Liver (tissue), 9 donors: ENCODE measurements around the gene CYP2U1. TPM values are rescaled to one million over a fixed set of nuclear protein-coding genes. Genes with fewer than 3 reads are reported as not detected.
A peak's percentile ranks its signal among the peaks of the same experiment; 100 is the strongest.

ENCODE experiments used
- DNase-seq: peaks from one replicate; pipeline ENCODE4 v3.0.0-alpha.2; 2017; ENCODE audit warnings: low spot score
- H3K27ac ChIP-seq, 2 donors: one replicate each; pipeline ENCODE4 v1.7.0; 2013; ENCODE audit warnings: inconsistent platforms in 2 of 2, low read length in 2 of 2, control low read depth in 1 of 2, low read depth in 1 of 2, mild to moderate bottlenecking in 1 of 2
- H3K27me3 ChIP-seq, 4 donors: one replicate each; pipeline versions ENCODE4 v1.6.1 to v1.7.0; 2013; ENCODE audit warnings: low read length in 3 of 4, inconsistent platforms in 1 of 4, mild to moderate bottlenecking in 1 of 4, moderate library complexity in 1 of 4; ENCODE audit not compliant: control insufficient read depth in 4 of 4, insufficient read depth in 4 of 4
- H3K36me3 ChIP-seq, 4 donors: one replicate each; pipeline versions ENCODE4 v1.6.1 to v1.7.0; 2013; ENCODE audit warnings: low read length in 3 of 4, mild to moderate bottlenecking in 3 of 4, low read depth in 1 of 4, moderate library complexity in 1 of 4; ENCODE audit not compliant: control insufficient read depth in 4 of 4, insufficient read depth in 3 of 4
- H3K4me1 ChIP-seq, 4 donors: one replicate each; pipeline versions ENCODE4 v1.6.1 to v1.7.0; 2013; ENCODE audit warnings: low read length in 3 of 4, mild to moderate bottlenecking in 3 of 4, moderate library complexity in 1 of 4; ENCODE audit not compliant: control insufficient read depth in 4 of 4, insufficient read depth in 4 of 4
- H3K4me3 ChIP-seq, 3 donors: one replicate each; pipeline versions ENCODE4 v1.6.1 to v1.7.0; 2013; ENCODE audit warnings: low read length in 3 of 3, control low read depth in 1 of 3, low read depth in 1 of 3, mild to moderate bottlenecking in 1 of 3
- H3K9ac ChIP-seq, 2 donors: one replicate each; pipeline ENCODE4 v1.7.0; 2013; ENCODE audit warnings: low read length in 2 of 2, mild to moderate bottlenecking in 2 of 2, moderate library complexity in 2 of 2, control low read depth in 1 of 2, low read depth in 1 of 2
- H3K9me3 ChIP-seq, 4 donors: one replicate each; pipeline versions ENCODE4 v1.6.1 to v1.7.0; 2013; ENCODE audit warnings: low read length in 3 of 4; ENCODE audit not compliant: control insufficient read depth in 4 of 4
- FOXA1 ChIP-seq: IDR thresholded peaks from 2 replicates; pipeline ENCODE4 v1.6.1; 2016; ENCODE audit warnings: antibody characterized with exemption
- FOXA2 ChIP-seq: IDR thresholded peaks from 2 replicates; pipeline ENCODE4 v1.6.1; 2016; ENCODE audit warnings: antibody characterized with exemption
- GABPA ChIP-seq, 2 donors: IDR thresholded peaks in 1 of 2; conservative IDR thresholded peaks in 1 of 2; 2 replicates each; pipeline ENCODE4 v1.6.1; 2016; ENCODE audit warnings: antibody characterized with exemption in 2 of 2, mild to moderate bottlenecking in 1 of 2, moderate library complexity in 1 of 2
- HNF4A ChIP-seq, 2 donors: conservative IDR thresholded peaks; 2 replicates each; pipeline ENCODE4 v1.6.1; 2016; ENCODE audit warnings: antibody characterized with exemption in 2 of 2, mild to moderate bottlenecking in 2 of 2
- HNF4G ChIP-seq: IDR thresholded peaks from 2 replicates; pipeline ENCODE4 v1.6.1; 2016; ENCODE audit warnings: antibody characterized with exemption
- JUND ChIP-seq, 2 donors: IDR thresholded peaks; 2 replicates each; pipeline ENCODE4 v1.6.1; 2016; ENCODE audit warnings: antibody characterized with exemption in 2 of 2
- NR2F2 ChIP-seq: IDR thresholded peaks from 2 replicates; pipeline ENCODE4 v1.6.1; 2016; ENCODE audit warnings: antibody characterized with exemption
- RAD21 ChIP-seq, 2 donors: IDR thresholded peaks; 2 replicates each; pipeline ENCODE4 v1.6.1; 2016; ENCODE audit warnings: antibody characterized with exemption in 2 of 2, mild to moderate bottlenecking in 2 of 2
- RXRA ChIP-seq, 2 donors: IDR thresholded peaks; 2 replicates each; pipeline ENCODE4 v1.6.1; 2017 to 2018; ENCODE audit warnings: antibody characterized with exemption in 2 of 2, mild to moderate bottlenecking in 1 of 2
- SP1 ChIP-seq: IDR thresholded peaks from 2 replicates; pipeline ENCODE4 v1.6.1; 2018; ENCODE audit warnings: antibody characterized with exemption, mild to moderate bottlenecking
- TAF1 ChIP-seq: conservative IDR thresholded peaks from 2 replicates; pipeline ENCODE4 v1.6.1; 2016; ENCODE audit warnings: antibody characterized with exemption, mild to moderate bottlenecking
- YY1 ChIP-seq: IDR thresholded peaks from 2 replicates; pipeline ENCODE4 v1.6.1; 2016; ENCODE audit warnings: antibody characterized with exemption, mild to moderate bottlenecking
- WGBS: extraction: QIAGEN DNeasy Blood & Tissue Kit; methylation state at CpG from one replicate; pipeline ENCODE4 v1.1.7; 2013; 5-methylcytosine and 5-hydroxymethylcytosine counted together
- polyA plus RNA-seq, 2 donors: library from polyadenylated mRNA; stranded (reverse) in 1 of 2; unstranded in 1 of 2; fragments of 200-250 nt in 1 of 2; fragments of >200 nt in 1 of 2; fragmentation: Nextera tagmentation in 1 of 2; extraction: Ambion mirVana in 1 of 2; gene quantifications; one replicate each; pipeline versions ENCODE4 v1.2.1 to v1.2.3, GENCODE V29; 2013 to 2015
- total RNA-seq, 2 donors: library from RNA; depleted of rRNA; stranded (reverse); fragments of >200 nt; gene quantifications; one replicate each; pipeline ENCODE4 v1.2.3, GENCODE V29; 2014
- TF ChIP-seq, protein P1 (sequence below): IDR thresholded peaks from 2 replicates; pipeline ENCODE4 v1.6.1; 2016; ENCODE audit warnings: antibody characterized with exemption
- TF ChIP-seq, protein P2 (sequence below): fragments of 150-350 bp; IDR thresholded peaks from 2 replicates; pipeline ENCODE4 v1.5.1; 2017; ENCODE audit warnings: improper control_type of control experiment, low read depth, low read length; ENCODE audit not compliant: missing input control
- TF ChIP-seq, protein P3 (sequence below): IDR thresholded peaks from 2 replicates; pipeline ENCODE4 v1.6.1; 2016; ENCODE audit warnings: antibody characterized with exemption
- TF ChIP-seq, protein P4 (sequence below): IDR thresholded peaks from 2 replicates; pipeline ENCODE4 v1.6.1; 2016; ENCODE audit warnings: antibody characterized with exemption, mild to moderate bottlenecking
- donor health status: healthy.
- donor health status: healthy.
- donor health status: healthy.
- donor health status: healthy.
- donor health status: healthy.

Gene CYP2U1
- total and polyA plus RNA-seq, 4 donors: 2.0 to 4.9 (median 3.2) TPM

DNA sequence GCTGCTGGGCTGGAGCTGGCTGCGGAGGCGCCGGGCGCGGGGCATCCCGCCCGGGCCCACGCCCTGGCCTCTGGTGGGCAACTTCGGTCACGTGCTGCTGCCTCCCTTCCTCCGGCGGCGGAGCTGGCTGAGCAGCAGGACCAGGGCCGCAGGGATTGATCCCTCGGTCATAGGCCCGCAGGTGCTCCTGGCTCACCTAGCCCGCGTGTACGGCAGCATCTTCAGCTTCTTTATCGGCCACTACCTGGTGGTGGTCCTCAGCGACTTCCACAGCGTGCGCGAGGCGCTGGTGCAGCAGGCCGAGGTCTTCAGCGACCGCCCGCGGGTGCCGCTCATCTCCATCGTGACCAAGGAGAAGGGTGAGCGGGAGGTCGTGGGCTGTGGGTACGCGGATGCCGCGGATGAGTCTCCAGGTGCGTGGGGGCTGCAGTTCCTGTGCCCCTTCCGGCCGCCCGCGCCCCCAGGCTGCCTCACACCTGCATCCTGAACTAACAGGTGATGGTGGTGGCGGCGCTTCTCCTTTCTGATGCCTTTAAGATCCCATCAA lies 499 bp downstream of the CYP2U1 start:
- 8% methylated on average over 45 of the region's 45 CpGs for WGBS
- H3K9me3 ChIP-seq: no peaks in the 10 kb centered on the region
- peak overlapping the region; percentile 49 to 79 (median 72) for H3K4me3 ChIP-seq
- no peak for TF ChIP-seq TAF1
- TF ChIP-seq, protein P1, sequence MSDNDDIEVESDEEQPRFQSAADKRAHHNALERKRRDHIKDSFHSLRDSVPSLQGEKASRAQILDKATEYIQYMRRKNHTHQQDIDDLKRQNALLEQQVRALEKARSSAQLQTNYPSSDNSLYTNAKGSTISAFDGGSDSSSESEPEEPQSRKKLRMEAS: no peak
- H3K27ac ChIP-seq: peak overlapping the region; percentile 88 to 95
- no peaks in the 10 kb centered on the region for H3K27me3 ChIP-seq
- no peak for DNase-seq
- H3K36me3 ChIP-seq: no peaks in the 10 kb centered on the region
- peaks cover 0 to 17% (median 6%) of the 10 kb centered on the region in 4 donors for H3K4me1 ChIP-seq
- H3K9ac ChIP-seq: peak overlapping the region in 1 of 2 donors; percentile 8

DNA sequence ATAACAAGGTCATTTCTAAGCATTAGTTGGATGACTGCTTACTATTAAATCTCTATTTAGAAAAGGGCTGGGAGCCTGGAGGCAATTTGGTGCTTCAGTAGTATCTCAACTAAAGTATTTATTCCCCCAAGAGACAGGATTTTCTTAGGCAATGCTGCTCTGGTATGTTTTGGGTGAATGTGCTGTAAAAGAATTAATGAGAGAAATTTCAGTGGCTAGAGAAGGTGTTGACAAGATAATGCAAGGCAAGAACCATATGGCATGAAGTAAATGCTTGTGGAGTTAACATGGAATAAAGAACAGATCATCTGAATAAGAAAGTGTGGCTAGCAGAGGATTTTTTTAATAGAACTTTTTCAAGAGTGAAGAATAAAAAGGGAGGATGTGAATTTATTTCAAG lies 3.9 kb downstream of the CYP2U1 start:
- H3K36me3 ChIP-seq: no peaks in the 10 kb centered on the region
- H3K9ac ChIP-seq: no peak overlapping the region
- H3K27me3 ChIP-seq: no peaks in the 10 kb centered on the region
- H3K4me1 ChIP-seq: peaks cover 0 to 17% (median 6%) of the 10 kb centered on the region in 4 donors
- no peak overlapping the region for H3K27ac ChIP-seq
- H3K4me3 ChIP-seq: no peak overlapping the region
- TF ChIP-seq HNF4G (no peak), RXRA (IDR thresholded peaks at IDR 0.05) (no peak), RAD21 (IDR thresholded peaks at IDR 0.05) (no peak), YY1 (no peak), TAF1 (no peak), JUND (IDR thresholded peaks at IDR 0.05) (no peak), FOXA1 (no peak), HNF4A (conservative IDR thresholded peaks at IDR 0.05) (no peak)
- TF ChIP-seq, protein P2, sequence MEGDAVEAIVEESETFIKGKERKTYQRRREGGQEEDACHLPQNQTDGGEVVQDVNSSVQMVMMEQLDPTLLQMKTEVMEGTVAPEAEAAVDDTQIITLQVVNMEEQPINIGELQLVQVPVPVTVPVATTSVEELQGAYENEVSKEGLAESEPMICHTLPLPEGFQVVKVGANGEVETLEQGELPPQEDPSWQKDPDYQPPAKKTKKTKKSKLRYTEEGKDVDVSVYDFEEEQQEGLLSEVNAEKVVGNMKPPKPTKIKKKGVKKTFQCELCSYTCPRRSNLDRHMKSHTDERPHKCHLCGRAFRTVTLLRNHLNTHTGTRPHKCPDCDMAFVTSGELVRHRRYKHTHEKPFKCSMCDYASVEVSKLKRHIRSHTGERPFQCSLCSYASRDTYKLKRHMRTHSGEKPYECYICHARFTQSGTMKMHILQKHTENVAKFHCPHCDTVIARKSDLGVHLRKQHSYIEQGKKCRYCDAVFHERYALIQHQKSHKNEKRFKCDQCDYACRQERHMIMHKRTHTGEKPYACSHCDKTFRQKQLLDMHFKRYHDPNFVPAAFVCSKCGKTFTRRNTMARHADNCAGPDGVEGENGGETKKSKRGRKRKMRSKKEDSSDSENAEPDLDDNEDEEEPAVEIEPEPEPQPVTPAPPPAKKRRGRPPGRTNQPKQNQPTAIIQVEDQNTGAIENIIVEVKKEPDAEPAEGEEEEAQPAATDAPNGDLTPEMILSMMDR: no peak
- TF ChIP-seq, protein P3, sequence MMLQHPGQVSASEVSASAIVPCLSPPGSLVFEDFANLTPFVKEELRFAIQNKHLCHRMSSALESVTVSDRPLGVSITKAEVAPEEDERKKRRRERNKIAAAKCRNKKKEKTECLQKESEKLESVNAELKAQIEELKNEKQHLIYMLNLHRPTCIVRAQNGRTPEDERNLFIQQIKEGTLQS: no peak
- TF ChIP-seq, protein P4, sequence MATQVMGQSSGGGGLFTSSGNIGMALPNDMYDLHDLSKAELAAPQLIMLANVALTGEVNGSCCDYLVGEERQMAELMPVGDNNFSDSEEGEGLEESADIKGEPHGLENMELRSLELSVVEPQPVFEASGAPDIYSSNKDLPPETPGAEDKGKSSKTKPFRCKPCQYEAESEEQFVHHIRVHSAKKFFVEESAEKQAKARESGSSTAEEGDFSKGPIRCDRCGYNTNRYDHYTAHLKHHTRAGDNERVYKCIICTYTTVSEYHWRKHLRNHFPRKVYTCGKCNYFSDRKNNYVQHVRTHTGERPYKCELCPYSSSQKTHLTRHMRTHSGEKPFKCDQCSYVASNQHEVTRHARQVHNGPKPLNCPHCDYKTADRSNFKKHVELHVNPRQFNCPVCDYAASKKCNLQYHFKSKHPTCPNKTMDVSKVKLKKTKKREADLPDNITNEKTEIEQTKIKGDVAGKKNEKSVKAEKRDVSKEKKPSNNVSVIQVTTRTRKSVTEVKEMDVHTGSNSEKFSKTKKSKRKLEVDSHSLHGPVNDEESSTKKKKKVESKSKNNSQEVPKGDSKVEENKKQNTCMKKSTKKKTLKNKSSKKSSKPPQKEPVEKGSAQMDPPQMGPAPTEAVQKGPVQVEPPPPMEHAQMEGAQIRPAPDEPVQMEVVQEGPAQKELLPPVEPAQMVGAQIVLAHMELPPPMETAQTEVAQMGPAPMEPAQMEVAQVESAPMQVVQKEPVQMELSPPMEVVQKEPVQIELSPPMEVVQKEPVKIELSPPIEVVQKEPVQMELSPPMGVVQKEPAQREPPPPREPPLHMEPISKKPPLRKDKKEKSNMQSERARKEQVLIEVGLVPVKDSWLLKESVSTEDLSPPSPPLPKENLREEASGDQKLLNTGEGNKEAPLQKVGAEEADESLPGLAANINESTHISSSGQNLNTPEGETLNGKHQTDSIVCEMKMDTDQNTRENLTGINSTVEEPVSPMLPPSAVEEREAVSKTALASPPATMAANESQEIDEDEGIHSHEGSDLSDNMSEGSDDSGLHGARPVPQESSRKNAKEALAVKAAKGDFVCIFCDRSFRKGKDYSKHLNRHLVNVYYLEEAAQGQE: no peak
- H3K9me3 ChIP-seq: no peaks in the 10 kb centered on the region
- no peak for DNase-seq

DNA sequence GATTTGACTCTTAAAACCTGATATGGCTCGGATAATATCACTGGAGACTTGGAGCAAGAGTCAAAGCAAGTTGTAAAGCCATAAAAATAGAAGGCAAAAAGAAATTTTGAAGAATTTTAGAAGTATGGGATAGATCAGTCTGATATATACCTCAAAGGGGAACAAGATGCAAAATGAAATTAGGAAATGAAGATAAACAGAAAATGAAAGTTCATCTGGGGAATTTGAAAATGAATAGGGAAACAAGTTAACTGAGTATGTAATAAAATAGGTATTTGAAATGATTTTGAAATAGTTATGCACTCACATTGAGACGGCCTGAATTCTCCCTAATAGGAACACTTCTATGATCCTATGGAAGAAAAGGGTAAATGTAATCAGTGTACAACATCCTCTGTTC lies 5.7 kb downstream of the CYP2U1 start:
- Histone ChIP-seq H3K27ac (no peak overlapping the region), H3K9ac (no peak overlapping the region), H3K36me3 (no peaks in the 10 kb centered on the region), H3K4me1 (peaks cover 0 to 9% (median 2%) of the 10 kb centered on the region in 4 donors), H3K27me3 (no peaks in the 10 kb centered on the region), H3K4me3 (no peak overlapping the region), H3K9me3 (no peaks in the 10 kb centered on the region)
- no peak for DNase-seq
- 91% methylated on average over 2 of the region's 2 CpGs for WGBS
- no peak for TF ChIP-seq FOXA2
- no peak for TF ChIP-seq SP1
- TF ChIP-seq JUND (IDR thresholded peaks at IDR 0.05): no peak
- no peak for TF ChIP-seq HNF4G
- TF ChIP-seq HNF4A (conservative IDR thresholded peaks at IDR 0.05): no peak
- TF ChIP-seq RXRA (IDR thresholded peaks at IDR 0.05): no peak
- no peak for TF ChIP-seq GABPA (IDR thresholded peaks at IDR 0.05 in 1 of 2, conservative IDR thresholded peaks at IDR 0.05 in 1 of 2)
- TF ChIP-seq, protein P3: no peak
- TF ChIP-seq, protein P1: no peak
- TF ChIP-seq, protein P4: no peak
- TF ChIP-seq NR2F2: no peak
- TF ChIP-seq FOXA1: no peak
- TF ChIP-seq RAD21 (IDR thresholded peaks at IDR 0.05): no peak
- no peak for TF ChIP-seq TAF1
